ENCODE results near the gene SERGEF.
A peak's percentile ranks its signal among the peaks of the same experiment; 100 is the strongest.

The SERGEF gene

DNA sequence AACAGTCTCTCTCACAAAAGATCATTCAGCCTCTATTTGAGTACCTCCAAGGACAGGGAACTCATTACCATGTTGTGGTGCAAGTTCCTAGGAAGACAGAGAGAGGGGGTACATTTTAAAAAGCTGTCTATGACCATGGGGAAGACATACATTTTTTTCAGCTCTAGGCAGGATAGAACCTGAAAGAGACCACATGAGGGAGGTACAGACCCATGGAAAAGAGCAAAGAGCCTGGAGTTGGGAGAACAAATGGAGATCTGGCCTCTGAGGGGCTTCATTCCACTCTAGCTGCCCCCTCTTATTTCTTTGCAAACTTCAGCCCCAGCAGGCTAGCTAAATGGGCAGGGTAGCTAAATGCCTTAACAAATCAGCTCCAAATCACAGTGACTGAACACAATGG lies 241.9 kb downstream of the SERGEF start:
- TF ChIP-seq, protein P1, sequence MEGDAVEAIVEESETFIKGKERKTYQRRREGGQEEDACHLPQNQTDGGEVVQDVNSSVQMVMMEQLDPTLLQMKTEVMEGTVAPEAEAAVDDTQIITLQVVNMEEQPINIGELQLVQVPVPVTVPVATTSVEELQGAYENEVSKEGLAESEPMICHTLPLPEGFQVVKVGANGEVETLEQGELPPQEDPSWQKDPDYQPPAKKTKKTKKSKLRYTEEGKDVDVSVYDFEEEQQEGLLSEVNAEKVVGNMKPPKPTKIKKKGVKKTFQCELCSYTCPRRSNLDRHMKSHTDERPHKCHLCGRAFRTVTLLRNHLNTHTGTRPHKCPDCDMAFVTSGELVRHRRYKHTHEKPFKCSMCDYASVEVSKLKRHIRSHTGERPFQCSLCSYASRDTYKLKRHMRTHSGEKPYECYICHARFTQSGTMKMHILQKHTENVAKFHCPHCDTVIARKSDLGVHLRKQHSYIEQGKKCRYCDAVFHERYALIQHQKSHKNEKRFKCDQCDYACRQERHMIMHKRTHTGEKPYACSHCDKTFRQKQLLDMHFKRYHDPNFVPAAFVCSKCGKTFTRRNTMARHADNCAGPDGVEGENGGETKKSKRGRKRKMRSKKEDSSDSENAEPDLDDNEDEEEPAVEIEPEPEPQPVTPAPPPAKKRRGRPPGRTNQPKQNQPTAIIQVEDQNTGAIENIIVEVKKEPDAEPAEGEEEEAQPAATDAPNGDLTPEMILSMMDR (IDR thresholded peaks at IDR 0.05) = no peak

DNA sequence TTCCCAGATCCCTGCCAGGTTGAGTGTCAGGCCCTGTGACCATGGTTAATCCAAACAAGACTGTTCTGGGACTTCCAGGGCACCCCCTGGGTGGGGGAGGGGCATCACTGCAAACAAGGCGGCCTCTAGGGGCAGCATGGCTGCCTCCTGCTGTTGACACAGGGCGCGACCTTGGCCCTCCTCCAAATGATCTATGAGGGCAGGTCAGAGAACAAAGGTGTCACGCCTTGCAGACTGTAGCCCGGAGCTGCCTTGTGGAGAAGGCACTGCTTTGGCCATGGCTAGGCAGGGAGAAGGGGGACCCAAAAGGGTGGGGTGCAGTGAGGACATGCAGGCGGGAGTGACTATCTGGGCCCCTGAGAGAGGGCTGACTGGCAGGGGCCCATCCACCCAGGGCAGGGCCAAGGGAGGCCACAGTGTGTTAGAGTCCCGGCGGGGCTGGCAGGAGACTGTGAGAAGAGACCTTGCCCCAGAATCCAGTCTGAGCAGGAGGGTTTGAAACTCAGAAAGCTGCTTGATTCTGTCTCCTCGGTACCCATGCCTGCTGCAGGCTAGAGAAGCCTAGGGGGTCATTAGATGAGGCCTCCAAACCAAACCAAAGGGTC lies 242.7 kb downstream of the SERGEF start:
- TF ChIP-seq, protein P1 (IDR thresholded peaks at IDR 0.05) = peak; percentile 47

DNA sequence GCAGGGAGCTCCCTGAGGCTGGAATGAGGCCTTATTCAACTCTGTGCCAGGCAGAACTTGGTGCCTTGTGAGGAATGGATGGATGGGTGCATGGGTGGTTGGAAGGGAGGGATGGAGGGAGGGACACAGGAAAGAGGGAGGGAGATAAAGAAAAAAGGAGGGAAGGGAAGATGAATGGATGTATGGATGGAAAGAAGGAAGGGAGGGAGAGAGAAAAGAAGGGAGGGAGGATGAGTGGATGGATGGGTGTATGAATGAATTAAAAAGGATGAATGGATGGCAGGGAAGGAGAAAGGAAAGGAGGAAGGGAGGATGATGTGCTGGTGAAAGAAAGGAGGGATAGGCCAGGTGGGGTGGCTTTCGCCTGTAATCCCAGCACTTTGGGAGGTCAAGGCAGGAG lies 243.6 kb downstream of the SERGEF start:
- TF ChIP-seq, protein P1 (IDR thresholded peaks at IDR 0.05) = no peak

DNA sequence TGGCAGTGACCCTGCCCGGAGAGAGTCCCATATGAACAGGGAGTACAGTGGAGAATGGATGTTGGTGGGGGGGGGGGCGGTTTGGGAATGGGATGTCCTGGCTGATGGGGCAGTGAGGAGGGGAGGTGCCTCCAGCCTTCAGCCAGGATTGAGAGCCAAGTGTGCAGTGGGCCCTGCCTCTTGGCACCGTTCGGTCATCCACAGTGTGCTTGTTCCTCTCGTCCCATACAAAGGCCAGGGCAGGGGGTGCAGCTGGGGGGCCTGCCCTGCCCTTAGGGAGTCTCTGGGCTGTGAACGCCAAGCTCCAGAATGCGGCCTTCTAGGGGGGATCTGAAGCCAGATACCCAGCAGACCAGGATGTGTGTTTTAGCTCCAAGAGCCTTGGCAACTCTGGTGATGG lies 244.3 kb downstream of the SERGEF start:
- TF ChIP-seq, protein P1 (IDR thresholded peaks at IDR 0.05) = no peak

DNA sequence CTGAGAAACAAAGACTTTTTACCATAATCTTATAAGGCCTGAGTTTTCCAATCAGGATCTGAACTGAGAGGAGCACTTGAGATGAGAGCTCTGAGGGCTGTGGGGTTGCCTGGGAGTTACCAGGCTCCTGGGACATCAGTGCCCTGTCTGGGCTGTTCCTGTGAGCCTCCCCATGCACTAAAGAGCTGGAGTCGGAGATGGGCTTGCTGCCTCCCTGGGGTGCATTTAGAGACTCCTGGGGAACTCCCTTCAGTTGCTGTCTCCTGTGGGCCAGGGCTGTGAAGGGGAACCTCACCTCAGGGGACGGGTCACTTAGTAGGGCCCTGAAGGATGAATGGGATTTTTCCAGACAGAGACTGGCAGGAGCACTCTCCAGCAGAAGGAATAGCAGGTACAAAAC lies 244.9 kb downstream of the SERGEF start:
- TF ChIP-seq, protein P1 (IDR thresholded peaks at IDR 0.05) = no peak

DNA sequence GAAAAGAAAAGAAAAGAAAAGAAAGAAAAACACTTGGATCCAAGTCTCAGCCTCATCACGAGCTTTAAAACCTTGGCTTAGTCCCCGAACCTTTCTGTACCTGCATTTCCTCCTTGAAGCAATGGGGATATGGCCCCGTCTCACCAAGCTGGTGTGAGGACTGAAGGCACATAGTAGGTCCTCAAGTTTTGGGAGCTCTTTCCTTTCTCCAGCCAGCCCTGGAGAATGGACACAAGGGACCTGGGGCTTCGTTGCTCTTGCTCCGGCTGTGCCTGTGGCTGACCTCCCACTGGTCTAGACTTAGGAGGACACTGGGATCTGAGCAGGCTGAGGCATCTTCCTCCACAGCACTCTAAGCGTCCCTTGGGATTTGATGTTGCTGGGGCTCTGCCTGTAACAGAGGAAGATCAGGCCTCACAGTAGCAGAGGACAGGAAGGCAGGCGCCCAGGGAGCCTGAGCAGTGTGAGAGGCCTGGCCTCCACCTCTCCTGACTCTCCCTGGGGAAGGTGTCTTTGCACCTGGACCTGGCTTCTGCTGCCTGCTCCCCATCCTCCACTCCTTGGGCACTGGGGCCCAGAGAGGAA lies 245.5 kb downstream of the SERGEF start:
- TF ChIP-seq, protein P1 (IDR thresholded peaks at IDR 0.05) = no peak

DNA sequence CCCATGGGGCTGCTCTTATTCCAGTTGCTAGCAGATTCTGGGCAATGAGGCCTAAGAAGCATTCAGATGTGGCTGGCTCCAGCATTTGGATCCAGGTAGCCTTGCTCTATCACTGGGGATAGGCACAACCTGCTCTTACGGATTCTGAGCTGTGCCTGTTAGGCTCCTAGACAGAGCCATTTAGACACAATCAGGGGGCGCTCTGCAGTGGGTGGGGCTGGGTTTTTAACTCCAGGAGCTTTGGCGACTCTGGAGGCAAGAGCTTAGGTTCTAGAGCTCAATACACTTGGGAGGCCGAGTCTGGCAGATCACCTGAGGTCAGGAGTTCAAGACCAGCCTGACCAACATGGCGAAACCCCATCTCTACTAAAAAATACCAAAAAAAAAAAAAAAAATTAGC lies 246.3 kb downstream of the SERGEF start:
- TF ChIP-seq, protein P1 (IDR thresholded peaks at IDR 0.05) = no peak

DNA sequence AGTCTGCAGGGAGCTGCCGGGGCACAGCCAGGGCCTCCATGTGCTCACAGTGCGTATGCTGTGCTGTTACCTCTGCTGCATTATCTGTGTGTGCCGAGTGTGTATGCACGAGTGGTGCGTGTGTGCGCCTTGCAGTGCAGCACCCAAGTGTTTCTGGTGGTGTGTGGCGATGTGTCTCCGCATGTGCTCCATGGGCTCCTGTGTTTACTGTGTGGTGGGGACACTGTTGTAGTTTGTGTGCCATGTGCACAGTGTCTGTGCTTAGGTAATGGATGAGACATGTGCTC lies 246.8 kb downstream of the SERGEF start:
- TF ChIP-seq, protein P1 (IDR thresholded peaks at IDR 0.05) = no peak
